Type B pancreatic cell (in vitro differentiated cells): ENCODE results near the gene RFX4. TPM values are rescaled to one million over a fixed set of nuclear protein-coding genes. Genes with fewer than 3 reads are reported as not detected.

Experiments used
- DNase-seq: peaks from one replicate; pipeline ENCODE4 v3.0.0; 2021; ENCODE audit warnings: mixed read lengths; ENCODE audit not compliant: unreplicated experiment; ENCODE audit errors: extremely low spot score
- H3K27ac Mint-ChIP-seq: 2 replicates; pipeline ENCODE4 v1.8.0; 2021; ENCODE audit warnings: mild to moderate bottlenecking, mixed read lengths
- H3K27me3 Mint-ChIP-seq: 2 replicates; pipeline ENCODE4 v1.8.0; 2021; ENCODE audit warnings: mixed read lengths
- H3K36me3 Mint-ChIP-seq: 2 replicates; pipeline ENCODE4 v1.8.0; 2021; ENCODE audit warnings: mixed read lengths
- H3K4me1 Mint-ChIP-seq: one replicate; pipeline ENCODE4 v1.8.0; 2021; ENCODE audit warnings: mixed read lengths; ENCODE audit not compliant: unreplicated experiment
- H3K4me3 Mint-ChIP-seq: 2 replicates; pipeline ENCODE4 v1.8.0; 2021; ENCODE audit warnings: mild to moderate bottlenecking, mixed read lengths
- H3K9me3 Mint-ChIP-seq: 2 replicates; pipeline ENCODE4 v1.8.0; 2021; ENCODE audit warnings: mixed read lengths
- total RNA-seq: library from RNA; stranded (reverse); gene quantifications from 2 replicates; pipeline ENCODE4 v1.2.1, GENCODE V29; 2021; ENCODE audit warnings: low replicate concordance
- TF ChIP-seq, protein P1 (sequence below): fragments of 200-600 bp; sonication (generic); conservative IDR thresholded peaks from 2 replicates; pipeline ENCODE4 v1.5.0; 2021; ENCODE audit warnings: antibody characterized with exemption, mild to moderate bottlenecking

The RFX4 gene
- total RNA-seq, 1 donor from 2014 or later, result 25.4 TPM

DNA sequence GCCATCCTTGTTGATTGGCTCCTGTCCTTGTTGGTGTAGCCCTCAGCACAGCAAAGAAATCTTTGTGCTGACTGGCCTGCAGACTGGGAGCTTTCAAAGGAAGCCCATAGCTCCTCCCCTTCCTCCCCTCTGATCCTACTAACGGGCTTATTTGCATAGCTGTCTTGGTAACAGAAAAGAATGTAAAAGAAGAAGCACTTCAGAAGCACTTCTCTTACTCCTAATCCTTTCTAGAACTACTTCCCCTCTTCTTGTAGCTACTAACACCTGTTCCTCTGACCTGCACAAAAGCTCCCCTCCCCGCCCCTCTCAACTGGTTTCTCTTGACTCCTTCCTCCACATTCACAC, 177.4 kb downstream of the RFX4 start:
- TF ChIP-seq, protein P1, sequence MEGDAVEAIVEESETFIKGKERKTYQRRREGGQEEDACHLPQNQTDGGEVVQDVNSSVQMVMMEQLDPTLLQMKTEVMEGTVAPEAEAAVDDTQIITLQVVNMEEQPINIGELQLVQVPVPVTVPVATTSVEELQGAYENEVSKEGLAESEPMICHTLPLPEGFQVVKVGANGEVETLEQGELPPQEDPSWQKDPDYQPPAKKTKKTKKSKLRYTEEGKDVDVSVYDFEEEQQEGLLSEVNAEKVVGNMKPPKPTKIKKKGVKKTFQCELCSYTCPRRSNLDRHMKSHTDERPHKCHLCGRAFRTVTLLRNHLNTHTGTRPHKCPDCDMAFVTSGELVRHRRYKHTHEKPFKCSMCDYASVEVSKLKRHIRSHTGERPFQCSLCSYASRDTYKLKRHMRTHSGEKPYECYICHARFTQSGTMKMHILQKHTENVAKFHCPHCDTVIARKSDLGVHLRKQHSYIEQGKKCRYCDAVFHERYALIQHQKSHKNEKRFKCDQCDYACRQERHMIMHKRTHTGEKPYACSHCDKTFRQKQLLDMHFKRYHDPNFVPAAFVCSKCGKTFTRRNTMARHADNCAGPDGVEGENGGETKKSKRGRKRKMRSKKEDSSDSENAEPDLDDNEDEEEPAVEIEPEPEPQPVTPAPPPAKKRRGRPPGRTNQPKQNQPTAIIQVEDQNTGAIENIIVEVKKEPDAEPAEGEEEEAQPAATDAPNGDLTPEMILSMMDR, result no peak
- H3K36me3 Mint-ChIP-seq, result no peaks in the 10 kb centered on the region
- H3K27ac Mint-ChIP-seq, result peak overlapping the region; percentile 43
- no peaks in the 10 kb centered on the region for H3K27me3 Mint-ChIP-seq
- H3K4me3 Mint-ChIP-seq, result peak overlapping the region; percentile 4
- no peak for DNase-seq
- peaks cover 27% of the 10 kb centered on the region for H3K4me1 Mint-ChIP-seq
- no peaks in the 10 kb centered on the region for H3K9me3 Mint-ChIP-seq

DNA sequence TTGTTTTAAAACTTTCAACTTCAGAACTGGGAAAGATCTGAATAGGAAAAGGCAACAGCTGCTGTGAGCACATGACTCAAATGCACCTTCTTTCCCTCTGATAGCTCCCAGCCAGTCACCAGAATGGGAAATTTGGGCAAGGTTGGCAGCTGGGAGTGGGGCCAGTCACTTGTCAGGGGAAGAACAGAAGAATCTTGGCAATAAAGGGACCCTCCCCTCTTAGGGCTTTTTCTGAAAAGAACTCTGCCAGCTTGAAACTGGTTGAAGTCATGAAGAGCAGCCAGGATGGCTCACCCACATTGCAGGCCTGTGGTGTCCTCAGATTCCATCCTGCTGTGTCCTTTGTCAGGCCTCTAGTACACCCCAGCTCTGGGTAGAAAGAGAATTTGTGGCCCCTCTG, 181.4 kb downstream of the RFX4 start:
- H3K4me1 Mint-ChIP-seq, result peaks cover 43% of the 10 kb centered on the region

DNA sequence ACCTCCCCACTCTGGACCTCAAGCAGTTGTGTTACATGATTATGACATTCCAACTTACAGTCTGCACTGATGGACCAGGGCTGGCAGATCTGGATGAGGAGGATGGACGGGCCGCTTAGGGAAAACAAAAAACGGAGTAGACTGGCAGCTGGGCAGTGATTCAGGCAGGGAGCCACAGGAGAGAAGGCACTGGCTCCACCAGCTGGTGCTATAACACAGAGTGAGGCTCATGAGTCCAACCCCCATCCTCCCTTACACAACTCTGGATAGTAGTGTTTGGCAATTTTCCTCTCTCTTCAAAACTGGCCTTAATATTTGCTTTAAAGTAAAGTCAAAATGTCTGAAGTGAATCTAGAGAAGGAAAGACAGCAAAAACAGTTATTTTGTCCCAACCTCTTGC, 181.9 kb downstream of the RFX4 start:
- Mint-ChIP-seq H3K4me1 (peaks cover 46% of the 10 kb centered on the region), H3K9me3 (peaks cover 3% of the 10 kb centered on the region), H3K36me3 (no peaks in the 10 kb centered on the region), H3K27ac (no peak overlapping the region), H3K4me3 (no peak overlapping the region), H3K27me3 (peaks cover 13% of the 10 kb centered on the region)
- no peak for DNase-seq
- TF ChIP-seq, protein P1, result no peak

More for the DNA sequence above, 181.4 kb downstream of the RFX4 start:
- Mint-ChIP-seq H3K36me3 (no peaks in the 10 kb centered on the region), H3K27ac (no peak overlapping the region), H3K27me3 (peaks cover 10% of the 10 kb centered on the region), H3K4me3 (no peak overlapping the region), H3K9me3 (peaks cover 3% of the 10 kb centered on the region)
- TF ChIP-seq, protein P1, result no peak
- no peak for DNase-seq

- Mint-ChIP-seq H3K27me3 (peaks cover 16% of the 10 kb centered on the region), H3K9me3 (peaks cover 3% of the 10 kb centered on the region), H3K27ac (peak overlapping the region; percentile 34), H3K4me1 (peaks cover 38% of the 10 kb centered on the region), H3K4me3 (no peak overlapping the region), H3K36me3 (no peaks in the 10 kb centered on the region)
- TF ChIP-seq, protein P1, result no peak
- no peak for DNase-seq
These were observed 183.6 kb downstream of the RFX4 start for GRCh38 chr12:106766393-106766826.

DNA sequence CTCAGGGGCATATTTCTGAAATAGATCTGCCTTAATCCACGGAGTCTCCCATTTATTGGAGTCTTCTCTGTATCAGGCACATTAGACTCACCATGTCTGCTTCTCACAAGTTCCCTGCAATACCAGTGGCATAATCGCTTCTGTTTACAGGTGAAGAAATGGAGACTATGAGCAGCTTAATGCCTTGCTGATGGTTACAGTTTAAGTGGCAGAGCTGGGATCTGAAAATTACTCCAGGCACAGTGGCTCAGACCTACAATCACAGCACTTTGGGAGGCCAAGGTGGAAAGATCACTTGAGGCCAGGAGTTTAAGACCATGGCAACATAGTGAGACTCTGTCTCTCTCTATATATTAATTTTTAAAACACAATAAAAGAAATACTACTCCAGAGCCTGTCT, 184.4 kb downstream of the RFX4 start:
- H3K9me3 Mint-ChIP-seq, result peaks cover 3% of the 10 kb centered on the region
- no peak for DNase-seq
- H3K27me3 Mint-ChIP-seq, result peaks cover 16% of the 10 kb centered on the region
- H3K4me1 Mint-ChIP-seq, result peaks cover 38% of the 10 kb centered on the region
- H3K4me3 Mint-ChIP-seq, result no peak overlapping the region
- TF ChIP-seq, protein P1, result no peak
- no peak overlapping the region for H3K27ac Mint-ChIP-seq
- no peaks in the 10 kb centered on the region for H3K36me3 Mint-ChIP-seq
